HUDEP-2 (cell line): ENCODE measurements around the gene CD180.

Experiments used
- DNase-seq, 76 experiments: peaks; one replicate each; lab custom pipeline; 2025; ENCODE audit not compliant: unreplicated experiment in 76 of 76; lab: John Stamatoyannopoulos, UW

CD180 gene

GRCh38 chr5:67135381-67135984 is 61.1 kb downstream of the CD180 start:
- no peak for DNase-seq

GRCh38 chr5:67133776-67134175 is 62.8 kb downstream of the CD180 start:
- DNase-seq: no peak

- DNase-seq: no peak
Measured at GRCh38 chr5:67133217-67133616, 63.4 kb downstream of the CD180 start.

- DNase-seq: no peak
Measured at GRCh38 chr5:67129768-67130167, 66.8 kb downstream of the CD180 start.
